ENCODE results near the gene EHMT1.

EHMT1 gene

DNA sequence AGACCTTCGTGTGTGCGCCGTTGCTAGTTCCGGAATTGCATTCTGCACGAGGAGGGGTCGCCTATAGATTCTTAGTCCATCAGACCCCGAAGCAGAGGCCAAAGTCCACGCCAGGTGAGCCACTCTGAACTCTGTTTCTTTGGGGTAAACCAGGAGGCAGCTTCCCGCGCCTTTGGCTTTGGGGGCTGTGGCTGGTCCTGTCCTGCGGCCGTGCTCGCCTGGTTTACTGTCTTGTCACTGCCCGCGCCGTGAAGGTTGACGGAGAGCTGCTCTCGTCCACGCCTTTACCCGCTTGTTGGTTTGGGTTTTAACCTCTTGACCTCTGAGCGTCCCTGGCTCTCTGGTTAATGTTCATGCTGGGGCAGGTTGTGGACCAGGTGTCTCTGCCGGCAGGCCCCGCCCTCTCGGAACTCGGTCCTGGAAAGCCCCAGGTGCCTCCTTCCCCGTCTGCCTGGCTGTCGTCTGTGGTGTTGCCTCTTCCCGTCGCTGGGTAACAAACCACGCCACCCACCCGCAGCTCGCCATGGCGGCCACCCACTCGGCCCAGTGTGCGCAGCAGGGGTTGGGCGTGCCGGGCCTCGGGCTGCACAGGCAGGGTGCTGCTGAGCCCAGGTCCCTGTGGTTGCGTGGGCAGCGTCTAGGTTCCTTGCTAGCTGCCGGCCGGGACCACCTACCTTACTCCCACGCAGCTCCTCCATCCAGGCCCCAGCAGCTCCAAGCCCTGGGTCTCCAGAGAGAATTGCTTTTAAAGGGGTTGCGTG lies 214.2 kb downstream of the EHMT1 start:
- TF ChIP-seq, protein P1, sequence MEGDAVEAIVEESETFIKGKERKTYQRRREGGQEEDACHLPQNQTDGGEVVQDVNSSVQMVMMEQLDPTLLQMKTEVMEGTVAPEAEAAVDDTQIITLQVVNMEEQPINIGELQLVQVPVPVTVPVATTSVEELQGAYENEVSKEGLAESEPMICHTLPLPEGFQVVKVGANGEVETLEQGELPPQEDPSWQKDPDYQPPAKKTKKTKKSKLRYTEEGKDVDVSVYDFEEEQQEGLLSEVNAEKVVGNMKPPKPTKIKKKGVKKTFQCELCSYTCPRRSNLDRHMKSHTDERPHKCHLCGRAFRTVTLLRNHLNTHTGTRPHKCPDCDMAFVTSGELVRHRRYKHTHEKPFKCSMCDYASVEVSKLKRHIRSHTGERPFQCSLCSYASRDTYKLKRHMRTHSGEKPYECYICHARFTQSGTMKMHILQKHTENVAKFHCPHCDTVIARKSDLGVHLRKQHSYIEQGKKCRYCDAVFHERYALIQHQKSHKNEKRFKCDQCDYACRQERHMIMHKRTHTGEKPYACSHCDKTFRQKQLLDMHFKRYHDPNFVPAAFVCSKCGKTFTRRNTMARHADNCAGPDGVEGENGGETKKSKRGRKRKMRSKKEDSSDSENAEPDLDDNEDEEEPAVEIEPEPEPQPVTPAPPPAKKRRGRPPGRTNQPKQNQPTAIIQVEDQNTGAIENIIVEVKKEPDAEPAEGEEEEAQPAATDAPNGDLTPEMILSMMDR (IDR thresholded peaks at IDR 0.05; ENCODE audit: borderline replicate concordance, insufficient read depth, low read depth, low read length), result no peak
- no peak overlapping the region for H3K4me3 ChIP-seq (ENCODE audit: low read depth, low read length)

DNA sequence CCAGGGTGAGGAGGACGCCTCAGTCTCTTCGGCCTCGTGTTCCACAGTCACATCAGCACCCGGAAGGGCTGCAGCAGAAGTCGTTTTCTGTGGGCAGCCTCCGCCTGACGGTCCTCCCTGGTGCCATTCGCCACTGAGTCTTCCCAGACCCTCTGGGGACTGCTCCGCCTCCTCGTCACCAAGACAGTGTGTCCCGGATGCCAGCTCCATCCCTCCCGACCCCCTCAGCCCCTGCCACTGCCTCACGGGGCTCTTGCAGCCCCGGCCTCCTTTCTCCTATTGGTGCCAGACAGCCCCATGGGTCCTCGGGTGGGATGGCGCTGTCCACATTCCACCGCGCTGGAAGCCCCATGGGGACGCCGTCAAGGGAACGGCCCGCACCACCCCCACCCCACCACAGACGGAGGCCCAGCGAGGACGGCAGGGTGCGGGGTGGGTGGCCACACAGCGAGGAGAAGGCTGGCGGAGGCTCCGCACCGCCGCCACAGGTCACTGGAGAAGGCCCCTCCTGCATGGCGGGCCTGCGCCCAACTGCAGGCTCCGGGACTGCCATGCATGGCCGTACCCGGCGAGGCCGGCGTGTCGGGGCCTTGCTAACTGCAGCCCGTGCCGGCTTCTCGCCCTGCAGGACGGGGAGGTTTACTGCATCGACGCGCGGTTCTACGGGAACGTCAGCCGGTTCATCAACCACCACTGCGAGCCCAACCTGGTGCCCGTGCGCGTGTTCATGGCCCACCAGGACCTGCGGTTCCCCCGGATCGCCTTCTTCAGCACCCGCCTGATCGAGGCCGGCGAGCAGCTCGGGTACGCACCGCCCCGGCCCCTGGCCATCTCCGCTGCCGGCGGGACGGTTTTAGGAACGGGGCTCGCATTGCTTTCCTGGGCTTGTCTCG lies 215.2 kb downstream of the EHMT1 start:
- H3K4me3 ChIP-seq (ENCODE audit: low read depth, low read length), result no peak overlapping the region
- TF ChIP-seq, protein P1 (IDR thresholded peaks at IDR 0.05; ENCODE audit: borderline replicate concordance, insufficient read depth, low read depth, low read length), result no peak

DNA sequence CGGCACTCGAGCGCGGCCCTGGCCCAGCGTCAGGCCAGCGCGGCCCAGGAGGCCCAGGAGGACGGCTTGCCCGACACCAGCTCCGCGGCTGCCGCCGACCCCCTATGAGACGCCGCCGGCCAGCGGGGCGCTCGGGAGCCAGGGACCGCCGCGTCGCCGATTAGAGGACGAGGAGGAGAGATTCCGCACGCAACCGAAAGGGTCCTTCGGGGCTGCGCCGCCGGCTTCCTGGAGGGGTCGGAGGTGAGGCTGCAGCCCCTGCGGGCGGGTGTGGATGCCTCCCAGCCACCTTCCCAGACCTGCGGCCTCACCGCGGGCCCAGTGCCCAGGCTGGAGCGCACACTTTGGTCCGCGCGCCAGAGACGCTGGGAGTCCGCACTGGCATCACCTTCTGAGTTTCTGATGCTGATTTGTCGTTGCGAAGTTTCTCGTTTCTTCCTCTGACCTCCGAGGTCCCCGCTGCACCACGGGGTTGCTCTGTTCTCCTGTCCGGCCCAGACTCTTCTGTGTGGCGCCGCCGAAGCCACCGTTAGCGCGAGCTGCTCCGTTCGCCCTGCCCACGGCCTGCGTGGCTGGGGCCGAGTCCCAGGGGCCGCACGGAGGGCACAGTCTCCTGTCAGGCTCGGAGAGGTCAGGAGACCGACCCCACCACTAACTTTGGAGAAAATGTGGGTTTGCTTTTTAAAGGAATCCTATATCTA lies 216.2 kb downstream of the EHMT1 start:
- TF ChIP-seq, protein P1 (IDR thresholded peaks at IDR 0.05; ENCODE audit: borderline replicate concordance, insufficient read depth, low read depth, low read length), result no peak
- H3K4me3 ChIP-seq (ENCODE audit: low read depth, low read length), result no peak overlapping the region

DNA sequence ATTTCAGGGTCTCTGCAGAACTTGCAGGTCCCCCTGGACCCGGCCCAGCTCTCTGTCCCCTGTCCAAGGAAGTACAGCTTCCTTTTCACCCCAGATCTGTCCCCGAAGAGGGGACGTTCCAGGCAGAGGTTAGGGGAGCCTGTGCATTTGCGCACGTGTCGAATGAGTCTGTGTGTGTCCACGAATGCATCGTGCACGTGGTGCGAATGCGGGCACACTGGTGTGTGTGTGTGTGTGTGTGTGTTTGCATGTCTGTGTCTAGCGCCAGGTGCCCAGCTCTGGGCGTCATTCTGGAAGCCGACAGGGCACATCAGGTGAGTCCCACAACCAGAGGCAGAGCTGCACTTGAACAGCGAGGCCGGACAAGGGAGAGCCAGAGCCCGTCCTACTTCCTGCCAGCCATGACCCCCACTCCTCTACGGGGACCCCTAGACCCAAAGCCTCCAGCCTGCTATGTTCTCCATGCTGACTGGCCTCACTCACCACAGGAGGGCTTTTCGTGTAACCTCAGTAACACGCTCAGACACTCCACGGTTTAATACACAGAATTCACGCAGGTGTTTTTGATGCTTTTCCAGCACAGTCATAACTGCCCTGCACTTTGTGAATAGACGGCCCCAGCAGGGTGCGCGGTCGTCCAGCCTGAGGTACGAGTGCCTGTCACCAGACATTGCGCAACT lies 217.5 kb downstream of the EHMT1 start:
- no peak overlapping the region for H3K4me3 ChIP-seq (ENCODE audit: low read depth, low read length)
- TF ChIP-seq, protein P1 (IDR thresholded peaks at IDR 0.05; ENCODE audit: borderline replicate concordance, insufficient read depth, low read depth, low read length), result no peak

DNA sequence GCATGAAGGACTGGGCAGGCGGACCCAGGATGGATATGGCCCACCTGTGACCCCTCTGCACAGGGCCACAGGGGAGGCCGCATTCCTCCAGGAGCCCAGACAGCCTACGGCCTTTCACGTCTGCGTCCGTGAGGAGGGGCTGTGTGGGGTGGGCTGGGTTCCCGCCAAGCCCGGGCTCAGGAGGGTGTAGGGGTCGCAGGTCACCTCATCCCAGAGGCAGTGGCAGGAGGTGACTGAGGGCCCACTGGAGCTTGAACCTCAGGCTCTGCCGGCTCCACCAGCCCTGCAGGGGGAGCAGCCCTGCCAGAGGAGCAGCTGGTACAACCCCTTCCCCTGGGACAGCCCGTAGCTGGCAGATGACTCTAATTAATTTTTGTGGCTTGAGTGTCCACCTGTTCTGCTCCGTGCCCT lies 218.0 kb downstream of the EHMT1 start:
- TF ChIP-seq, protein P1 (IDR thresholded peaks at IDR 0.05; ENCODE audit: borderline replicate concordance, insufficient read depth, low read depth, low read length), result no peak
- no peak overlapping the region for H3K4me3 ChIP-seq (ENCODE audit: low read depth, low read length)

DNA sequence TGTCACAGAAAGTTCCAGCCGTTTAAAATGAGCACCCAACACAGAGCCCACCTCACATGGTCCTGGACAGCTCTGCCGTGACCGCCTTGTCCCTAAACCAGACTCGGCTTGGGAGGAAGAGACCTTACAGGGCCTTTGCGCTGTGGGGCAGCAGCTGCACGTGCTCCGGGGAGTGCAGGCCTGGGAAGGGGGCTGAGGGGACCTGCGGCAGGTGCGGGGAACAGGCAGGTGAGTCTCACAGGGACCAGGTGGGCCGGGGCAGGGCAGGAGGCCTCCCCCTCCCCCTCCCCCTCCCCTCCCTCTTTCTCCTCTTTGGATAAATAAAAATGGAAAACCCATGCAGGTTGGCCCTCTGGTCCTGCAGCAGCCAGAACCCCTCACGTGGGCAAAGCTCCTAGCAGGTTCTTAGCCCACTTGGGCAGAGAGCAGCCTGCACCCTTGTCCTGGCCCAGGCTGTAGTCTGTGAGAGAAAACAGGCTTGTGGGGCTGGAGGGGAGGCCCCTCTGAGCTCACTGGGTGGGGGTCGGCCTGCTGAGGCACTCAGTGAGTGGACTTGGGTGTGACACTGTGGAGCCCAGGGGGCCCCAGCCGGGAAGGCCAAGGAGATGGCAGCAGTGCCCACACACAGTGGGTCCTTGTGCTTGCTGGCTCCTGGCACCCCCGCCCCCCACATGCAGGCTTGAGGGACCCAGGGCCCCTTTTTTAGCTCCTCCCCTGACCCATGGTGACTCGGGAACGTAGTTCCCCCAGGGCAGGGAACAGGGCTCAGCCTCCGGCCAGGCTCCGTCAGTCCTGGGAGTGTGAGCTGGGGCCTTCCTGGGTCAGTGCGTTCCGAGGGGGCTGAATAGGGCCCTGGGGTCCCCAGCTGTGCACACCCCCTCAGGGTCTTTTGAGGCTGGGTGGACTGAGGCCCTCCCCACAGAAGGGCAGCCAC lies 218.8 kb downstream of the EHMT1 start:
- TF ChIP-seq, protein P1 (IDR thresholded peaks at IDR 0.05; ENCODE audit: borderline replicate concordance, insufficient read depth, low read depth, low read length), result no peak
- H3K4me3 ChIP-seq (ENCODE audit: low read depth, low read length), result no peak overlapping the region

Measured in GM12875 (cell line).